HG02884 (cell line): Measurements from ENCODE around the gene ZDHHC14.
A peak's percentile ranks its signal among the peaks of the same experiment; 100 is the strongest.

ENCODE experiments used
- ATAC-seq: cut with Tn5 transposase; IDR thresholded peaks from one replicate; pipeline ENCODE4 v1.9.1; 2021; ENCODE audit warnings: mild to moderate bottlenecking, moderate library complexity; ENCODE audit not compliant: unreplicated experiment

The ZDHHC14 gene

GRCh38 chr6:157436944-157437336 lies 56.0 kb downstream of the ZDHHC14 start:
- ATAC-seq, result no peak

GRCh38 chr6:157438611-157439111 lies 57.7 kb downstream of the ZDHHC14 start:
- ATAC-seq, result no peak

- no peak for ATAC-seq
Measured at GRCh38 chr6:157440171-157440570, 59.2 kb downstream of the ZDHHC14 start.

GRCh38 chr6:157442291-157442690 lies 61.3 kb downstream of the ZDHHC14 start:
- no peak for ATAC-seq

GRCh38 chr6:157443066-157443800 lies 62.2 kb downstream of the ZDHHC14 start:
- peak; percentile 96 for ATAC-seq

- ATAC-seq, result no peak
Measured at GRCh38 chr6:157445277-157446009, 64.5 kb downstream of the ZDHHC14 start.

GRCh38 chr6:157447735-157448134 lies 66.7 kb downstream of the ZDHHC14 start:
- ATAC-seq, result no peak

- ATAC-seq, result no peak
Measured at GRCh38 chr6:157449610-157450009, 68.6 kb downstream of the ZDHHC14 start.

- no peak for ATAC-seq
Measured at GRCh38 chr6:157450931-157451742, 70.1 kb downstream of the ZDHHC14 start.

GRCh38 chr6:157452096-157452495 lies 71.1 kb downstream of the ZDHHC14 start:
- ATAC-seq, result no peak

GRCh38 chr6:157453131-157453530 lies 72.1 kb downstream of the ZDHHC14 start:
- no peak for ATAC-seq

- no peak for ATAC-seq
Measured at GRCh38 chr6:157453978-157454377, 73.0 kb downstream of the ZDHHC14 start.

GRCh38 chr6:157454762-157455714 lies 74.0 kb downstream of the ZDHHC14 start:
- ATAC-seq, result no peak

- no peak for ATAC-seq
Measured at GRCh38 chr6:157455731-157456523, 74.9 kb downstream of the ZDHHC14 start.

GRCh38 chr6:157456524-157456829 lies 75.5 kb downstream of the ZDHHC14 start:
- peak; percentile 47 for ATAC-seq

GRCh38 chr6:157457787-157458186 lies 76.8 kb downstream of the ZDHHC14 start:
- ATAC-seq, result no peak

- ATAC-seq, result no peak
Measured at GRCh38 chr6:157459327-157459726, 78.3 kb downstream of the ZDHHC14 start.

GRCh38 chr6:157460182-157460999 lies 79.4 kb downstream of the ZDHHC14 start:
- peak; percentile 3 for ATAC-seq
